ENCODE data around the gene CTSV.
"Not testable (repeated sequence)": the region's sequence is repeated elsewhere in the genome, so short reads cannot be mapped to it uniquely, and the experiment has no call there.

GRCh38 chr9:97002195-97002594, 36.7 kb downstream of the CTSV start:
- TF ChIP-seq CTCF (IDR thresholded peaks at IDR 0.05); PBX3 (IDR thresholded peaks at IDR 0.05); MXI1 (IDR thresholded peaks at IDR 0.05; ENCODE audit: low read depth, low read length); POLR2AphosphoS5 (IDR thresholded peaks at IDR 0.05; ENCODE audit: low read depth, low read length); EZH2phosphoT487 (IDR thresholded peaks at IDR 0.05; ENCODE audit: borderline replicate concordance, low read depth); TCF12 (IDR thresholded peaks at IDR 0.05); NFIC (IDR thresholded peaks at IDR 0.05; ENCODE audit: borderline replicate concordance); CHD2 (IDR thresholded peaks at IDR 0.05; ENCODE audit: low read length, partially characterized antibody): not testable (repeated sequence)
- TF ChIP-seq, protein P1, sequence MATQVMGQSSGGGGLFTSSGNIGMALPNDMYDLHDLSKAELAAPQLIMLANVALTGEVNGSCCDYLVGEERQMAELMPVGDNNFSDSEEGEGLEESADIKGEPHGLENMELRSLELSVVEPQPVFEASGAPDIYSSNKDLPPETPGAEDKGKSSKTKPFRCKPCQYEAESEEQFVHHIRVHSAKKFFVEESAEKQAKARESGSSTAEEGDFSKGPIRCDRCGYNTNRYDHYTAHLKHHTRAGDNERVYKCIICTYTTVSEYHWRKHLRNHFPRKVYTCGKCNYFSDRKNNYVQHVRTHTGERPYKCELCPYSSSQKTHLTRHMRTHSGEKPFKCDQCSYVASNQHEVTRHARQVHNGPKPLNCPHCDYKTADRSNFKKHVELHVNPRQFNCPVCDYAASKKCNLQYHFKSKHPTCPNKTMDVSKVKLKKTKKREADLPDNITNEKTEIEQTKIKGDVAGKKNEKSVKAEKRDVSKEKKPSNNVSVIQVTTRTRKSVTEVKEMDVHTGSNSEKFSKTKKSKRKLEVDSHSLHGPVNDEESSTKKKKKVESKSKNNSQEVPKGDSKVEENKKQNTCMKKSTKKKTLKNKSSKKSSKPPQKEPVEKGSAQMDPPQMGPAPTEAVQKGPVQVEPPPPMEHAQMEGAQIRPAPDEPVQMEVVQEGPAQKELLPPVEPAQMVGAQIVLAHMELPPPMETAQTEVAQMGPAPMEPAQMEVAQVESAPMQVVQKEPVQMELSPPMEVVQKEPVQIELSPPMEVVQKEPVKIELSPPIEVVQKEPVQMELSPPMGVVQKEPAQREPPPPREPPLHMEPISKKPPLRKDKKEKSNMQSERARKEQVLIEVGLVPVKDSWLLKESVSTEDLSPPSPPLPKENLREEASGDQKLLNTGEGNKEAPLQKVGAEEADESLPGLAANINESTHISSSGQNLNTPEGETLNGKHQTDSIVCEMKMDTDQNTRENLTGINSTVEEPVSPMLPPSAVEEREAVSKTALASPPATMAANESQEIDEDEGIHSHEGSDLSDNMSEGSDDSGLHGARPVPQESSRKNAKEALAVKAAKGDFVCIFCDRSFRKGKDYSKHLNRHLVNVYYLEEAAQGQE (IDR thresholded peaks at IDR 0.05; ENCODE audit: low read depth, low read length), result not testable (repeated sequence)
- TF ChIP-seq, protein P2, sequence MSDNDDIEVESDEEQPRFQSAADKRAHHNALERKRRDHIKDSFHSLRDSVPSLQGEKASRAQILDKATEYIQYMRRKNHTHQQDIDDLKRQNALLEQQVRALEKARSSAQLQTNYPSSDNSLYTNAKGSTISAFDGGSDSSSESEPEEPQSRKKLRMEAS (IDR thresholded peaks at IDR 0.05; ENCODE audit: low read depth), result not testable (repeated sequence)

All from SK-N-SH (cell line).